ENCODE results near the gene NAXE.

DNA sequence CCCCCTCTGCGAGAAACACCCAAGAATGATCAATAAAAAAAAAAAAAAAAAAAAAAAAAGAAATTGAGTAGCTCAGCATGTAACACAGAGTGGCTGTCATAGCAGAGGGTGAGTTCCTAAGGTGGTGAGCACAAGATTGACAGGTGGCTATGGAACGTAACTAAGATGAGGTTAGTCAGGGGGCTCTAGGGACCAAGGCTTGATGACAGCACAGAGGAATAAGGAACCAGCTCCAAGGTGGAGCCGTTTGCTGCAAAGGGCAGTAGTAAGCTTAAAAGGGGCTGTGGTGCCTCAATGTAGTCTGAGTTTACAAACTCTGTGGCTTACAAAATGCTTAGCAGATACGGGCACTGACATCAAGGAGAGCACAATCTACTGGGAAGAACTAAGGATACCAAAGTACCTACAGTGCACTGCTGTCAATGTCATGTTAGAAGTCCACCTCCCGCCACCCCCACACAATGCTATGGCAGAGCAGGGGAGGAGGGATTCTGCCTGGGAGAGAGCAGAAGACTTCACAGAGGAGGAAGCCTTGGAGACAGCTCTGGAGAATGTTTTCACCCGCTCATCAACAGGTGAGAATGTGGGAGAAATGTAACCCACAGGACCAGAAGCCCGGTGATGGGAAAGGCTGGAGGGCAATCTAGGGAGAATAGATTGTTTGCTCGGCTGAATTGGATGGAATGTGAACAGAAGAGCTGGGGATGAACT lies 32.3 kb upstream of the NAXE start:
- no peak for TF ChIP-seq POLR2A (IDR thresholded peaks at IDR 0.05)
- TF ChIP-seq, protein P1, sequence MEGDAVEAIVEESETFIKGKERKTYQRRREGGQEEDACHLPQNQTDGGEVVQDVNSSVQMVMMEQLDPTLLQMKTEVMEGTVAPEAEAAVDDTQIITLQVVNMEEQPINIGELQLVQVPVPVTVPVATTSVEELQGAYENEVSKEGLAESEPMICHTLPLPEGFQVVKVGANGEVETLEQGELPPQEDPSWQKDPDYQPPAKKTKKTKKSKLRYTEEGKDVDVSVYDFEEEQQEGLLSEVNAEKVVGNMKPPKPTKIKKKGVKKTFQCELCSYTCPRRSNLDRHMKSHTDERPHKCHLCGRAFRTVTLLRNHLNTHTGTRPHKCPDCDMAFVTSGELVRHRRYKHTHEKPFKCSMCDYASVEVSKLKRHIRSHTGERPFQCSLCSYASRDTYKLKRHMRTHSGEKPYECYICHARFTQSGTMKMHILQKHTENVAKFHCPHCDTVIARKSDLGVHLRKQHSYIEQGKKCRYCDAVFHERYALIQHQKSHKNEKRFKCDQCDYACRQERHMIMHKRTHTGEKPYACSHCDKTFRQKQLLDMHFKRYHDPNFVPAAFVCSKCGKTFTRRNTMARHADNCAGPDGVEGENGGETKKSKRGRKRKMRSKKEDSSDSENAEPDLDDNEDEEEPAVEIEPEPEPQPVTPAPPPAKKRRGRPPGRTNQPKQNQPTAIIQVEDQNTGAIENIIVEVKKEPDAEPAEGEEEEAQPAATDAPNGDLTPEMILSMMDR (IDR thresholded peaks at IDR 0.05) = no peak

Measured in suprapubic skin (tissue), 3 donors.